ENCODE results near the gene GPATCH8. TPM values are rescaled to one million over a fixed set of nuclear protein-coding genes. Genes with fewer than 3 reads are reported as not detected.

The GPATCH8 gene
- total and polyA plus RNA-seq, 9 of the 15 experiments (the other 6 are each of a cell fraction or from before 2014, with no cell fraction given), result 10.6 to 29.6 (median 13.2) TPM

DNA sequence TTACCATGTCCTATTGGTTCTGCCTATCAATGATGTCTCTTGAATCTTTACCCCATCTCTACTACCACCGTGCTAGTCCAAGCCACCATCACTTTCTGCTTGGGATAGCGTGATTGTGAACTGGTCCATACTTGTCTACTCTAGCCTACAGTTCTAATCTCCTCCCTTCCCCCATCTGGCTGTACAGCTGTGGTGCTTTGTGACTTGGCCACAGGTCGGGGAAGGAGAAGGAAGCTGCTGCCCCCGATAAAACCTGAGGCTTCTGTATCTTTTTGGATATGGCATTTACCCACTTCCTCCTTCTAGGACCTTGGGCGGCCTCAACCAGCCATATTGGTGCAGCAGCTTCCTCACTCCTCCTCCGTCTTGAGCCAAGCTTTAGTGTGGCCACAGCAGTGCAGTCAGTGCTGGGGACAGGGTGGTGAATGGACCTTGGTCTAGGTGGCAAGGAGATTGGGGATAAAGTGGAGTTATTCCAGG is 113.4 kb downstream of the GPATCH8 start (continued):
- TF ChIP-seq, protein P1, sequence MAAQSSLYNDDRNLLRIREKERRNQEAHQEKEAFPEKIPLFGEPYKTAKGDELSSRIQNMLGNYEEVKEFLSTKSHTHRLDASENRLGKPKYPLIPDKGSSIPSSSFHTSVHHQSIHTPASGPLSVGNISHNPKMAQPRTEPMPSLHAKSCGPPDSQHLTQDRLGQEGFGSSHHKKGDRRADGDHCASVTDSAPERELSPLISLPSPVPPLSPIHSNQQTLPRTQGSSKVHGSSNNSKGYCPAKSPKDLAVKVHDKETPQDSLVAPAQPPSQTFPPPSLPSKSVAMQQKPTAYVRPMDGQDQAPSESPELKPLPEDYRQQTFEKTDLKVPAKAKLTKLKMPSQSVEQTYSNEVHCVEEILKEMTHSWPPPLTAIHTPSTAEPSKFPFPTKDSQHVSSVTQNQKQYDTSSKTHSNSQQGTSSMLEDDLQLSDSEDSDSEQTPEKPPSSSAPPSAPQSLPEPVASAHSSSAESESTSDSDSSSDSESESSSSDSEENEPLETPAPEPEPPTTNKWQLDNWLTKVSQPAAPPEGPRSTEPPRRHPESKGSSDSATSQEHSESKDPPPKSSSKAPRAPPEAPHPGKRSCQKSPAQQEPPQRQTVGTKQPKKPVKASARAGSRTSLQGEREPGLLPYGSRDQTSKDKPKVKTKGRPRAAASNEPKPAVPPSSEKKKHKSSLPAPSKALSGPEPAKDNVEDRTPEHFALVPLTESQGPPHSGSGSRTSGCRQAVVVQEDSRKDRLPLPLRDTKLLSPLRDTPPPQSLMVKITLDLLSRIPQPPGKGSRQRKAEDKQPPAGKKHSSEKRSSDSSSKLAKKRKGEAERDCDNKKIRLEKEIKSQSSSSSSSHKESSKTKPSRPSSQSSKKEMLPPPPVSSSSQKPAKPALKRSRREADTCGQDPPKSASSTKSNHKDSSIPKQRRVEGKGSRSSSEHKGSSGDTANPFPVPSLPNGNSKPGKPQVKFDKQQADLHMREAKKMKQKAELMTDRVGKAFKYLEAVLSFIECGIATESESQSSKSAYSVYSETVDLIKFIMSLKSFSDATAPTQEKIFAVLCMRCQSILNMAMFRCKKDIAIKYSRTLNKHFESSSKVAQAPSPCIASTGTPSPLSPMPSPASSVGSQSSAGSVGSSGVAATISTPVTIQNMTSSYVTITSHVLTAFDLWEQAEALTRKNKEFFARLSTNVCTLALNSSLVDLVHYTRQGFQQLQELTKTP (IDR thresholded peaks at IDR 0.05; ENCODE audit: low read depth in 1 of 2, partially characterized antibody in 2 of 2), result peak in 1 of 2 experiments; percentile 89
- TF ChIP-seq ZNF217 (CRISPR knock-in tag; IDR thresholded peaks at IDR 0.05) (no peak), PYGO2 (tag; IDR thresholded peaks at IDR 0.05) (no peak)
- TF ChIP-seq, protein P2, sequence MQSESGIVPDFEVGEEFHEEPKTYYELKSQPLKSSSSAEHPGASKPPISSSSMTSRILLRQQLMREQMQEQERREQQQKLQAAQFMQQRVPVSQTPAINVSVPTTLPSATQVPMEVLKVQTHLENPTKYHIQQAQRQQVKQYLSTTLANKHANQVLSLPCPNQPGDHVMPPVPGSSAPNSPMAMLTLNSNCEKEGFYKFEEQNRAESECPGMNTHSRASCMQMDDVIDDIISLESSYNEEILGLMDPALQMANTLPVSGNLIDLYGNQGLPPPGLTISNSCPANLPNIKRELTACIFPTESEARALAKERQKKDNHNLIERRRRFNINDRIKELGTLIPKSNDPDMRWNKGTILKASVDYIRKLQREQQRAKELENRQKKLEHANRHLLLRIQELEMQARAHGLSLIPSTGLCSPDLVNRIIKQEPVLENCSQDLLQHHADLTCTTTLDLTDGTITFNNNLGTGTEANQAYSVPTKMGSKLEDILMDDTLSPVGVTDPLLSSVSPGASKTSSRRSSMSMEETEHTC (IDR thresholded peaks at IDR 0.05), result no peak

Data from K562 (cell line).